K562 (cell line): Measurements from ENCODE around the gene MBOAT2. TPM values are rescaled to one million over a fixed set of nuclear protein-coding genes. Genes with fewer than 3 reads are reported as not detected.

Source experiments
- ATAC-seq: fragments of 200-7000 bp; cut with Tn5 transposase; 3 replicates; pipeline ENCODE4 v1.9.1; 2020; ENCODE audit warnings: moderate library complexity
- BruUV-seq: library from RNA; stranded (reverse); fragments of 400-500 nt; replicated peaks from 2 replicates; lab custom pipeline; 2021; lab: Mats Ljungman, UMichigan
- CTCF ChIA-PET: fragments of 300-600 bp; formaldehyde crosslinking; extraction: SDS; loops from one replicate; lab custom pipeline; 2021; ENCODE audit warnings: low intra/inter-chr PET ratio; lab: Yijun Ruan, JAX
- POLR2A ChIA-PET: fragments of 300-600, 350-650 bp; sonication (Branson Sonifier 250); formaldehyde crosslinking; extraction: SDS; loops from one replicate; lab custom pipeline; 2021; ENCODE audit warnings: antibody characterized with exemption, inconsistent platforms; lab: Yijun Ruan, JAX
- DNase-seq, 4 experiments: peaks; one replicate each; pipeline versions ENCODE4 v3.0.0 to v3.0.0-alpha.2; 2011 to 2018; ENCODE audit warnings: low spot score in 3 of 4, mixed read lengths in 3 of 4; ENCODE audit errors: extremely low read depth in 1 of 4
- FAIRE-seq: peaks from 2 replicates; lab custom pipeline; 2011; peaks lifted over from hg19 to GRCh38; lab: Jason Lieb, UNC
- H2AFZ ChIP-seq: 2 replicates; pipeline ENCODE4 v1.6.0; 2011; ENCODE audit warnings: low read depth, low read length, control low read depth, inconsistent platforms
- H3K27ac ChIP-seq: fragments of 200-600 bp; 3 replicates; pipeline ENCODE4 v1.8.0; 2011; ENCODE audit warnings: low read depth, mild to moderate bottlenecking, control low read depth, inconsistent platforms, low read length, moderate library complexity, mixed read lengths; ENCODE audit errors: extremely low read depth
- H3K27me3 ChIP-seq, 2 experiments: fragments of 300-600 bp in 1 of 2; 2 replicates in 1 of 2; 3 replicates in 1 of 2; pipeline versions ENCODE4 v1.6.0 to v1.8.0; 2011; ENCODE audit warnings: inconsistent platforms in 2 of 2, low read length in 2 of 2, mild to moderate bottlenecking in 1 of 2, mixed read lengths in 1 of 2, moderate library complexity in 1 of 2; ENCODE audit not compliant: control insufficient read depth in 2 of 2, insufficient read depth in 2 of 2
- H3K36me3 ChIP-seq: fragments of 300-600 bp; 3 replicates; pipeline ENCODE4 v1.8.0; 2011; ENCODE audit warnings: mild to moderate bottlenecking, low read length, inconsistent platforms; ENCODE audit not compliant: control insufficient read depth, insufficient read depth
- H3K4me1 ChIP-seq, 2 experiments: fragments of 200-600 bp in 1 of 2; replicated peaks in 1 of 2; 2 replicates in 1 of 2; 3 replicates in 1 of 2; pipeline versions ENCODE4 v1.5.1 to v1.8.0; 2011; ENCODE audit warnings: inconsistent platforms in 2 of 2, low read length in 2 of 2, mild to moderate bottlenecking in 1 of 2, mixed read lengths in 1 of 2, moderate library complexity in 1 of 2; ENCODE audit not compliant: control insufficient read depth in 2 of 2, insufficient read depth in 2 of 2
- H3K4me2 ChIP-seq: 2 replicates; pipeline ENCODE4 v1.6.1; 2011; ENCODE audit warnings: low read length, control low read depth, inconsistent platforms, mixed read lengths; ENCODE audit not compliant: insufficient read depth
- H3K4me3 ChIP-seq: fragments of 200-600 bp; sonication (generic), shearing (Covaris generic); 2 replicates; pipeline ENCODE4 v1.5.1; 2016; ENCODE audit warnings: control low read depth, inconsistent platforms
- H3K79me2 ChIP-seq: fragments of 200-600 bp; 3 replicates; pipeline ENCODE4 v1.8.0; 2011; ENCODE audit warnings: low read length, inconsistent platforms; ENCODE audit not compliant: control insufficient read depth, insufficient read depth
- H3K9ac ChIP-seq, 2 experiments: 2 replicates each; pipeline versions ENCODE4 v1.6.0 to v1.6.1; 2011; ENCODE audit warnings: low read depth in 2 of 2, low read length in 2 of 2, control low read depth in 1 of 2, inconsistent platforms in 1 of 2, mild to moderate bottlenecking in 1 of 2, mixed read lengths in 1 of 2; ENCODE audit not compliant: insufficient read depth in 1 of 2
- H3K9me1 ChIP-seq: one replicate; pipeline ENCODE4 v1.6.0; 2011; ENCODE audit warnings: inconsistent platforms, mild to moderate bottlenecking, low read length, moderate library complexity; ENCODE audit not compliant: control insufficient read depth, insufficient read depth
- H3K9me3 ChIP-seq: replicated peaks from 2 replicates; pipeline ENCODE4 v1.5.1; 2011; ENCODE audit warnings: low read depth, low read length, inconsistent platforms; ENCODE audit not compliant: control insufficient read depth, insufficient read depth
- H4K20me1 ChIP-seq: replicated peaks from 2 replicates; pipeline ENCODE4 v1.6.1; 2011; ENCODE audit warnings: low read length, inconsistent platforms, mixed read lengths; ENCODE audit not compliant: control insufficient read depth, insufficient read depth
- C11orf30 ChIP-seq: fragments of 450-650 bp; IDR thresholded peaks from 2 replicates; pipeline ENCODE4 v1.6.1; 2016; ENCODE audit warnings: low read depth, mild to moderate bottlenecking
- L3MBTL2 ChIP-seq: fragments of 450-650 bp; IDR thresholded peaks from 2 replicates; pipeline ENCODE4 v1.6.1; 2016; ENCODE audit warnings: mild to moderate bottlenecking, moderate library complexity
- MAFF ChIP-seq: IDR thresholded peaks from 2 replicates; pipeline ENCODE4 v1.6.1; 2012; ENCODE audit warnings: low read length, improper control_type of control experiment
- MAFG ChIP-seq: fragments of 450-650 bp; conservative IDR thresholded peaks from 2 replicates; pipeline ENCODE4 v1.6.1; 2016; ENCODE audit warnings: missing genetic modification characterization, missing compliant biosample characterization
- MAFK ChIP-seq: IDR thresholded peaks from 2 replicates; pipeline ENCODE4 v1.6.1; 2011; ENCODE audit warnings: low read length, improper control_type of control experiment
- NFE2 ChIP-seq: IDR thresholded peaks from 2 replicates; pipeline ENCODE4 v1.6.1; 2014; ENCODE audit warnings: antibody characterized with exemption, low read depth
- NFE2L1 ChIP-seq: fragments of 450-650 bp; IDR thresholded peaks from 2 replicates; pipeline ENCODE4 v1.6.1; 2016; ENCODE audit warnings: missing genetic modification characterization, low read depth, mild to moderate bottlenecking, missing compliant biosample characterization, moderate library complexity, borderline replicate concordance
- NUFIP1 ChIP-seq: fragments of 450-650 bp; IDR thresholded peaks from 2 replicates; pipeline ENCODE4 v1.6.1; 2018; ENCODE audit not compliant: partially characterized antibody
- PKNOX1 ChIP-seq: fragments of 450-650 bp; IDR thresholded peaks from 2 replicates; pipeline ENCODE4 v1.6.1; 2016
- SMARCA4 ChIP-seq: fragments of 450-650 bp; IDR thresholded peaks from 2 replicates; pipeline ENCODE4 v1.6.1; 2016
- SRSF9 ChIP-seq: fragments of 200-400 bp; formaldehyde crosslinking; IDR thresholded peaks from 2 replicates; pipeline ENCODE4 v1.6.1; 2017; ENCODE audit warnings: low read depth, low read length, borderline replicate concordance
- YY1 ChIP-seq, 3 experiments: IDR thresholded peaks; 2 replicates each; pipeline ENCODE4 v1.6.1; 2011; ENCODE audit warnings: low read length in 2 of 3, mild to moderate bottlenecking in 2 of 3, moderate library complexity in 2 of 3, borderline replicate concordance in 1 of 3, control low read depth in 1 of 3, low read depth in 1 of 3; ENCODE audit not compliant: insufficient read depth in 3 of 3, insufficient replicate concordance in 2 of 3, control insufficient read depth in 1 of 3, insufficient read length in 1 of 3; ENCODE audit errors: extremely low read depth in 1 of 3
- ZKSCAN3 ChIP-seq: fragments of 250-450 bp; sonication (Bioruptor Pico); IDR thresholded peaks from 2 replicates; pipeline ENCODE4 v1.4.0; 2020
- ZNF224 ChIP-seq: sonication (generic); formaldehyde crosslinking; IDR thresholded peaks from 2 replicates; pipeline ENCODE4 v1.8.0; 2022; ENCODE audit warnings: mild to moderate bottlenecking, missing genetic modification reagents
- ZNF316 ChIP-seq: fragments of 450-650 bp; IDR thresholded peaks from 2 replicates; pipeline ENCODE4 v1.6.1; 2016
- WGBS: fragments of 100-300 bp; shearing (Covaris generic); methylation state at CpG from one replicate; pipeline ENCODE4 v1.1.6; 2016; ENCODE audit warnings: low coverage, mixed read lengths; ENCODE audit not compliant: insufficient coverage; ENCODE audit errors: missing lambda C conversion rate; 5-methylcytosine and 5-hydroxymethylcytosine counted together
- in situ Hi-C: fragments of 300-500 bp; cut with MboI; formaldehyde crosslinking; loops from 4 replicates; pipeline ENCODE4 v1.15.0; 2018; ENCODE audit warnings: inconsistent platforms, mixed read lengths
- intact Hi-C: fragments of 100-400 bp; cut with micrococcal nuclease; formaldehyde crosslinking; loops from 2 replicates; pipeline ENCODE4 v1.14.2; 2022
- polyA plus RNA-seq, 8 experiments: library from polyadenylated mRNA; depleted of rRNA in 4 of 8; stranded (reverse) in 5 of 8; unstranded in 3 of 8; fragments of >200 nt; fragmentation: Nextera tagmentation in 2 of 8; fragmentation: Illumina TruSeq in 1 of 8; extraction: Ambion mirVana in 2 of 8; extraction: Trizol in 1 of 8; gene quantifications; 2 replicates each; pipeline versions ENCODE4 v1.2.1 to v1.2.3, GENCODE V29; 2011 to 2014; ENCODE audit warnings: inconsistent platforms in 1 of 8, missing spikeins in 1 of 8
- total RNA-seq, 7 experiments: library from RNA; depleted of rRNA in 6 of 7; stranded (reverse); fragments of >200 nt in 6 of 7; fragmentation: Illumina TruSeq in 2 of 7; extraction: Trizol in 2 of 7; gene quantifications; 2 replicates each; pipeline versions ENCODE4 v1.2.1 to v1.2.3, GENCODE V29; 2011 to 2021; ENCODE audit warnings: low replicate concordance in 1 of 7

MBOAT2 gene
- total and polyA plus RNA-seq, 9 of the 15 experiments (the other 6 are each of a cell fraction or from before 2014, with no cell fraction given) = 8.4 to 122 (median 27.6) TPM

- peak; percentile 84 for TF ChIP-seq NFE2
- TF ChIP-seq C11orf30 = peak; percentile 88
- TF ChIP-seq NFE2L1 (tag) = peak; percentile 9; the same call in 1 of the 2 replicates
- no peak for TF ChIP-seq SRSF9
- peak; percentile 52; the same call in 1 of the 2 replicates for TF ChIP-seq MAFF
- TF ChIP-seq YY1 (IDR thresholded peaks at IDR 0.05; ENCODE audit: borderline replicate concordance in 1 of 3, control insufficient read depth in 1 of 3, extremely low read depth in 1 of 3, insufficient read depth in 3 of 3, insufficient read length in 1 of 3, insufficient replicate concordance in 2 of 3, low read depth in 1 of 3, low read length in 2 of 3) = peak in 1 of 3 experiments; percentile 24
- TF ChIP-seq SMARCA4 = 0 out of 2 replicates have a peak, but pooled peaks have one; percentile 24
- no peak for TF ChIP-seq NUFIP1
- TF ChIP-seq MAFG = peak; percentile 84
- peak; percentile 56; the same call in 1 of the 2 replicates for TF ChIP-seq MAFK
- TF ChIP-seq ZKSCAN3 = no peak
- TF ChIP-seq ZNF316 = peak; percentile 94
- TF ChIP-seq PKNOX1 = peak; percentile 43; the same call in 1 of the 2 replicates
- no peak for TF ChIP-seq ZNF224 (CRISPR knock-in tag)
- no peak for TF ChIP-seq L3MBTL2
- ATAC-seq (no peak), FAIRE-seq (peak; percentile 48), DNase-seq (peak in 1 of 4 experiments; percentile 21)
- no TSS peak for BruUV-seq
- Histone ChIP-seq H3K79me2 (no peaks in the 10 kb centered on the region), H3K4me2 (peak overlapping the region; percentile 22), H3K27me3 (no peaks in the 10 kb centered on the region), H3K9ac (no peak overlapping the region), H3K9me3 (no peaks in the 10 kb centered on the region), H4K20me1 (no peaks in the 10 kb centered on the region), H3K9me1 (no peaks in the 10 kb centered on the region), H2AFZ (no peak overlapping the region), H3K36me3 (peaks cover 14% of the 10 kb centered on the region), H3K27ac (peak overlapping the region; percentile 55; the same call in 1 of the 3 replicates), H3K4me3 (no peak overlapping the region), H3K4me1 (peaks cover 0 to 32% of the 10 kb centered on the region in 2 experiments; a peak in 3 of 5 replicates)
- 15% methylated on average over 4 of the region's 4 CpGs for WGBS
- POLR2A ChIA-PET = interaction anchor here (1.0 kb wide), 1 partner anchor 38 kb away, joined by 4 read pairs; no protein-coding TSS in a partner anchor
- intact Hi-C loops (no loop called here), in situ Hi-C loops (no loop called here)
- CTCF ChIA-PET = no interaction called here
Measured at GRCh38 chr2:8853426-8853825, 150.1 kb downstream of the MBOAT2 start.
